Ascending aorta (tissue), 2 donors: ENCODE measurements around the gene RGS8. TPM values are rescaled to one million over a fixed set of nuclear protein-coding genes. Genes with fewer than 3 reads are reported as not detected.

Experiments used
- DNase-seq, 2 donors: peaks; one replicate each; pipeline ENCODE4 v3.0.0-alpha.2; 2019; ENCODE audit warnings: low spot score in 2 of 2
- H3K27ac ChIP-seq, 2 donors: fragments of 200-600 bp; sonication (generic); one replicate each; pipeline ENCODE4 v1.5.1; 2016 to 2017; ENCODE audit warnings: mild to moderate bottlenecking in 1 of 2
- H3K27me3 ChIP-seq: fragments of 200-600 bp; sonication (generic); one replicate; pipeline ENCODE4 v1.5.1; 2017
- H3K36me3 ChIP-seq, 2 donors: fragments of 200-600 bp; sonication (generic); one replicate each; pipeline ENCODE4 v1.5.1; 2016
- H3K4me1 ChIP-seq, 2 donors: fragments of 200-600 bp; sonication (generic); one replicate each; pipeline ENCODE4 v1.5.1; 2016 to 2017; ENCODE audit warnings: mild to moderate bottlenecking in 1 of 2
- H3K4me3 ChIP-seq, 2 donors: fragments of 200-600 bp; sonication (generic); one replicate each; pipeline ENCODE4 v1.5.1; 2016 to 2017; ENCODE audit warnings: mild to moderate bottlenecking in 1 of 2
- H3K9me3 ChIP-seq, 2 donors: fragments of 200-600 bp; sonication (generic); one replicate each; pipeline ENCODE4 v1.5.1; 2016
- intact Hi-C: fragments of 100-400 bp; cut with DNase I; formaldehyde crosslinking; loops from one replicate; pipeline ENCODE4 v1.15.1; 2023
- total RNA-seq: library from RNA; depleted of rRNA; stranded (reverse); fragments of >200 nt; gene quantifications from one replicate; pipeline ENCODE4 v1.1.0, GENCODE V29; 2016
- TF ChIP-seq, protein P1 (sequence below), 3 experiments: fragments of 200-600 bp in 2 of 3; fragments of 450-650 bp in 1 of 3; sonication (generic) in 2 of 3; IDR thresholded peaks; one replicate each; pipeline ENCODE4 v1.5.1; 2016 to 2019; ENCODE audit warnings: antibody characterized with exemption in 3 of 3, mild to moderate bottlenecking in 1 of 3, moderate library complexity in 1 of 3

Gene RGS8
- total RNA-seq, 1 donor from 2014 or later = not detected

DNA sequence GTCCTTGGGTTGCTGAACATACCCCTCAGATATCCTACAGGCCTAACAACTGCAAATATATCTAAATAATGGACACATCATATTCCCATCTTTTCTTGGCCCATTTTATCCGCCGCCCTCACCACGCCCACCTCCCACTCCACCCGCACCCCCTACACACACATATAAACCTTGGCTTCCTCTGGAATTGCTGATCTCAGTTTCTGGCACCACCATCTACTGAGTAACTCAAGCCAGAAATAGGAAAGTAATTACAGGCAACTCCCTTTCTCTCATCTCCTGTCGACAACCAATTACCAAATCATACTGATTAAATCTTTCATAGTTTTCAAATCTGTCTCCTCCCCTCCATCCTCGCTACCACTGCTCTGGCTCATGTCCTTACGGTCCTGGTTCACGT is 4.7 kb downstream of the RGS8 start:
- Histone ChIP-seq H3K4me1 (no peaks in the 10 kb centered on the region), H3K27ac (no peak overlapping the region), H3K27me3 (no peaks in the 10 kb centered on the region), H3K36me3 (no peaks in the 10 kb centered on the region), H3K9me3 (no peaks in the 10 kb centered on the region), H3K4me3 (no peak overlapping the region)
- intact Hi-C loops = no loop called here
- DNase-seq = no peak
- TF ChIP-seq, protein P1, sequence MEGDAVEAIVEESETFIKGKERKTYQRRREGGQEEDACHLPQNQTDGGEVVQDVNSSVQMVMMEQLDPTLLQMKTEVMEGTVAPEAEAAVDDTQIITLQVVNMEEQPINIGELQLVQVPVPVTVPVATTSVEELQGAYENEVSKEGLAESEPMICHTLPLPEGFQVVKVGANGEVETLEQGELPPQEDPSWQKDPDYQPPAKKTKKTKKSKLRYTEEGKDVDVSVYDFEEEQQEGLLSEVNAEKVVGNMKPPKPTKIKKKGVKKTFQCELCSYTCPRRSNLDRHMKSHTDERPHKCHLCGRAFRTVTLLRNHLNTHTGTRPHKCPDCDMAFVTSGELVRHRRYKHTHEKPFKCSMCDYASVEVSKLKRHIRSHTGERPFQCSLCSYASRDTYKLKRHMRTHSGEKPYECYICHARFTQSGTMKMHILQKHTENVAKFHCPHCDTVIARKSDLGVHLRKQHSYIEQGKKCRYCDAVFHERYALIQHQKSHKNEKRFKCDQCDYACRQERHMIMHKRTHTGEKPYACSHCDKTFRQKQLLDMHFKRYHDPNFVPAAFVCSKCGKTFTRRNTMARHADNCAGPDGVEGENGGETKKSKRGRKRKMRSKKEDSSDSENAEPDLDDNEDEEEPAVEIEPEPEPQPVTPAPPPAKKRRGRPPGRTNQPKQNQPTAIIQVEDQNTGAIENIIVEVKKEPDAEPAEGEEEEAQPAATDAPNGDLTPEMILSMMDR (IDR thresholded peaks at IDR 0.05) = no peak

DNA sequence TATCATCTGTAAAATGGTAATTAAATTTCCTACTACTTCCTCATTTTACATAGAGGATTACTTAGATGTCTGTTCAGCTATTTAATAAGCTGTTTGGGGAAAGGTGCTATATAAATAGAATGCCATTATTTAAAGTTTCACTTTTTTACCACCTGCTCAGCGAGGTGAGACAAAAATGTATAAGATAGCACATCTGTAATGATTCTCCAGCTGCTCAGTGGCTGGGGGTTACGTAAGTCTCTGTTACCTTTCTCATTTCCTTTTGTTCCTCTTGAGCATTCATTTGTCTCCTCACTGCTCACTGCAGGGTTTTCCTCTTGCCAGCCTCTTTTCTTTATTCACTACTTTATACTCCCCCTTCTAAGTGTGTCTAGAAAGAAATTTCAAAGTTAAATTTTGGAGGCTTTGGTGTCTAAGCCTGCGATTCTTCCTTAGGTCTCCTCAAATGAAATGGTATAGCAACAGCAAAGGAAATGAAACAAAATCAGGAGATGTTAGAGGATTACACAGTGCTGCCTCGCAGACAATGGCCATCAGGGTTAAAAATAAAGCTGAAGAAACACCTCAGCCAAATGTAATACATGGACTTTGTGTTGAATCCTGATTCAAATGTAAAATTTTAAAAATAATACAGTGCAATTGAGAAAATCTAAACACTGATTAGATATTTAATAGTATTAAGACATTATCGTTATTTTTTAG is 6.8 kb downstream of the RGS8 start:
- Histone ChIP-seq H3K4me1 (peaks cover 0 to 8% of the 10 kb centered on the region in 2 donors), H3K27ac (no peak overlapping the region), H3K36me3 (no peaks in the 10 kb centered on the region), H3K4me3 (no peak overlapping the region), H3K9me3 (no peaks in the 10 kb centered on the region), H3K27me3 (no peaks in the 10 kb centered on the region)
- TF ChIP-seq, protein P1 (IDR thresholded peaks at IDR 0.05) = no peak
- DNase-seq = no peak
- intact Hi-C loops = no loop called here

DNA sequence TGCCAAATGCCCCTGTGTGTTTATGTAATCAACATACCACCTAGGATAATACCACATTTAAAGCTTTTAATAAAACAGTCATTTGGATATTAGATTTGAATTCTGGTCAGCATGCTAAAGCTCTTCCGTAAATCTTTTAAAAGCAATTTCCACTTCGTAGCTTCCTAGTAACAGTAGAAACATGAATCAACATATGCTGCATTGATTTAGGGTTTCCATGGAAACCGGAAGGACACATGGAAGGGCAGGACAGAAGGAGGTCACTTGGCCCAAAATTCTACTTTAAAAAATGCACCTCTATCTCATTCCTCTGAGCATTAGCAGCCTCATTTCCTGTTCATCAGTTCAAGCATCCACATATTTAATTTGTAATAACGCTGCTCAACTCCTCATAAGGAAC is 8.1 kb downstream of the RGS8 start:
- H3K4me1 ChIP-seq = peaks cover 0 to 8% of the 10 kb centered on the region in 2 donors
- H3K4me3 ChIP-seq = no peak overlapping the region
- no peaks in the 10 kb centered on the region for H3K9me3 ChIP-seq
- DNase-seq = no peak
- H3K27ac ChIP-seq = no peak overlapping the region
- no peaks in the 10 kb centered on the region for H3K27me3 ChIP-seq
- TF ChIP-seq, protein P1 (IDR thresholded peaks at IDR 0.05) = no peak
- H3K36me3 ChIP-seq = no peaks in the 10 kb centered on the region
- intact Hi-C loops = no loop called here

DNA sequence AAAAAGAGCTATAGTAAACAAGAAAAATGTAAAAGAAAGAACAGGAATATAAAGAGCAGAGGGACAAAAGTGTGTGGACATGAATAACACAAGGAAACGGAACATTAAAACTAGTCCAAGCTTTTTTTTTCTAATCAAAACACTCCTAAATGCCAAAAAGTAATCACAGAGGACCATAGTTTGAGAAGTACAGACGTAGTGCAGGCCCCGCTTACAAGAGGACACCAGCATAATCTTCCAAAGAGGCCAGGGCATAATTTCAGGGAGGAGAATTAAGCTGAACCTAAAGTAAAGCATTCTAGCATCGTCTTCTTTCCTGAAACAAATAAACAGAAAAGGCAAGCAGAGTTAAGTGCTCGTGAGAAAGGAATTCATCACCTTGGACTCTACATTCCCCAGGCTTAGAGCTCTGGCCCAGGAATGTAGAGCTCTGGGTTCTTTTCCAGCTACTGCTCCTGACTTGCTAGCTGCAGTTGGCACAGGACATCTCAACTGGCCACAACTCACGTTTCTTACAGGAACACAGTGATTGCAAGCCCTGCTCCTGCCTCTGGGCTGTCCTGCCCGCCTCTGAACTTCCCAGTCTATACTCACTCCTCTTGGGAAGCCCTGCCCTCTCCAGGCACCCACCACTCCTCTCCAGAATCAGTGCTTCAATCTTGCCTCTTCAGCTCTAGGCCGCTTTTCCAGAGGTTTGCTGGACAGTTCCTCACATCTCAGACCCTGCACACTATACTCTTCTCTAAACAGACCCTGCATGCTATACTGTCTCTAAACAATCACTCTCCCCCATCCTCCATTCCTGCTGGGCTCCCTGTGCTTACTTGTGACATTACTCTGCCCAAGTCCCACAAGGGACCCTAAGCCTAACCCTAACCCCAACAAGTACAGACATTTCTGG is 9.8 kb downstream of the RGS8 start:
- peak overlapping the region; percentile 62 to 77 for H3K27ac ChIP-seq
- H3K27me3 ChIP-seq = no peaks in the 10 kb centered on the region
- peak in 1 of 2 donors; percentile 84 for DNase-seq
- no peaks in the 10 kb centered on the region for H3K9me3 ChIP-seq
- intact Hi-C loops = loop anchor here (2.0 to 5.0 kb wide), 3 partner anchors 56 to 108 kb away; partner anchors contain the start of gene RGS16
- peak overlapping the region in 1 of 2 donors; percentile 22 for H3K4me3 ChIP-seq
- no peaks in the 10 kb centered on the region for H3K36me3 ChIP-seq
- TF ChIP-seq, protein P1 (IDR thresholded peaks at IDR 0.05) = no peak
- peaks cover 0 to 8% of the 10 kb centered on the region in 2 donors for H3K4me1 ChIP-seq

DNA sequence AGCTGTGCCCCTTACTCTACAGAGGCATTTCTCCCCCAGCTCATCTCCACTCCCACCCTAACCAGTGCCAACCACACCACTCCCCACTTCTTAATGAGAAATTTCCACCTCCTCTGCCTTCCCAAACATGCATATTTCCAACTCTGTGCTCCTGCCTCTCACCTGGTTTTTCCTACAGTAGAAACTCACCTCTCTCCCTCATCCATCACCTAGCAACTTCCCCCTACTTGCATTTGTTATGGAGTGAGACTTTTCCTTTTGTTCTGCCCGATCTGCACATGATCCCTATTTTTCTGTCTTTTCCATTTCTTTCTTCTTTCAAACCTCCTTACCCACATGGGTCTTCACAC is 11.9 kb downstream of the RGS8 start:
- H3K27ac ChIP-seq = no peak overlapping the region
- TF ChIP-seq, protein P1 (IDR thresholded peaks at IDR 0.05) = no peak
- H3K36me3 ChIP-seq = no peaks in the 10 kb centered on the region
- no peaks in the 10 kb centered on the region for H3K9me3 ChIP-seq
- no peak overlapping the region for H3K4me3 ChIP-seq
- no peaks in the 10 kb centered on the region for H3K27me3 ChIP-seq
- peaks cover 0 to 8% of the 10 kb centered on the region in 2 donors for H3K4me1 ChIP-seq
- intact Hi-C loops = loop anchor here (5.0 kb wide), 2 partner anchors 70 to 110 kb away; partner anchors contain the start of gene RGS16
- no peak for DNase-seq
